ENCODE results near the gene OTOF. TPM values are rescaled to one million over a fixed set of nuclear protein-coding genes. Genes with fewer than 3 reads are reported as not detected.

The OTOF gene
- total and polyA plus RNA-seq, 2 experiments from 2014 or later, result 0.21 to 0.23 TPM

DNA sequence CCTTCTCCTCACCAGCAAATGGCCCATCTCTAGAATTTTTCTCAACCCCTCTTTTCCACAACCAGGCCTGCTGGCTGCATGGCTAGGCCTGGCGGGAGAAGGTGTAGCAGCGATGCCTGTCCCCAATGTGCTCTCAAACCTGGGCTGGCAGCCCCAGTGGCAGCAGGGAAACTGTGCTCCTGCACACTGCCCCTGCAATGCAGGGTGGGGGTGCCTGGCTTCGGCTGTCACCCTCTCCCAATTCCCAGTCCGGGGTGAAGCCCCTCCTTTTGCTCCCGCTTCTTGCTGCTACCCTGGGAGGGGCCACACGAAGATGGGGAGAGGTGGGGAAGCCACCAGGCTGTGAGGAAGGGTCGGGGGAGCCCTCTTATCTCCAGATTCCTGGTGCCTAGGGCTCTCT is 36.1 kb upstream of the OTOF start:
- Mint-ChIP-seq H3K27me3 (ENCODE audit: insufficient read depth, low read depth, poor library complexity) (peaks cover 6% of the 10 kb centered on the region), H3K4me3 (no peak overlapping the region), H3K4me1 (no peaks in the 10 kb centered on the region), H3K36me3 (ENCODE audit: low read depth) (no peaks in the 10 kb centered on the region), H3K27ac (no peak overlapping the region), H3K9me3 (no peaks in the 10 kb centered on the region)
- no peak for TF ChIP-seq EZH2phosphoT487 (IDR thresholded peaks at IDR 0.05; ENCODE audit: unreplicated experiment)
- TF ChIP-seq, protein P1, sequence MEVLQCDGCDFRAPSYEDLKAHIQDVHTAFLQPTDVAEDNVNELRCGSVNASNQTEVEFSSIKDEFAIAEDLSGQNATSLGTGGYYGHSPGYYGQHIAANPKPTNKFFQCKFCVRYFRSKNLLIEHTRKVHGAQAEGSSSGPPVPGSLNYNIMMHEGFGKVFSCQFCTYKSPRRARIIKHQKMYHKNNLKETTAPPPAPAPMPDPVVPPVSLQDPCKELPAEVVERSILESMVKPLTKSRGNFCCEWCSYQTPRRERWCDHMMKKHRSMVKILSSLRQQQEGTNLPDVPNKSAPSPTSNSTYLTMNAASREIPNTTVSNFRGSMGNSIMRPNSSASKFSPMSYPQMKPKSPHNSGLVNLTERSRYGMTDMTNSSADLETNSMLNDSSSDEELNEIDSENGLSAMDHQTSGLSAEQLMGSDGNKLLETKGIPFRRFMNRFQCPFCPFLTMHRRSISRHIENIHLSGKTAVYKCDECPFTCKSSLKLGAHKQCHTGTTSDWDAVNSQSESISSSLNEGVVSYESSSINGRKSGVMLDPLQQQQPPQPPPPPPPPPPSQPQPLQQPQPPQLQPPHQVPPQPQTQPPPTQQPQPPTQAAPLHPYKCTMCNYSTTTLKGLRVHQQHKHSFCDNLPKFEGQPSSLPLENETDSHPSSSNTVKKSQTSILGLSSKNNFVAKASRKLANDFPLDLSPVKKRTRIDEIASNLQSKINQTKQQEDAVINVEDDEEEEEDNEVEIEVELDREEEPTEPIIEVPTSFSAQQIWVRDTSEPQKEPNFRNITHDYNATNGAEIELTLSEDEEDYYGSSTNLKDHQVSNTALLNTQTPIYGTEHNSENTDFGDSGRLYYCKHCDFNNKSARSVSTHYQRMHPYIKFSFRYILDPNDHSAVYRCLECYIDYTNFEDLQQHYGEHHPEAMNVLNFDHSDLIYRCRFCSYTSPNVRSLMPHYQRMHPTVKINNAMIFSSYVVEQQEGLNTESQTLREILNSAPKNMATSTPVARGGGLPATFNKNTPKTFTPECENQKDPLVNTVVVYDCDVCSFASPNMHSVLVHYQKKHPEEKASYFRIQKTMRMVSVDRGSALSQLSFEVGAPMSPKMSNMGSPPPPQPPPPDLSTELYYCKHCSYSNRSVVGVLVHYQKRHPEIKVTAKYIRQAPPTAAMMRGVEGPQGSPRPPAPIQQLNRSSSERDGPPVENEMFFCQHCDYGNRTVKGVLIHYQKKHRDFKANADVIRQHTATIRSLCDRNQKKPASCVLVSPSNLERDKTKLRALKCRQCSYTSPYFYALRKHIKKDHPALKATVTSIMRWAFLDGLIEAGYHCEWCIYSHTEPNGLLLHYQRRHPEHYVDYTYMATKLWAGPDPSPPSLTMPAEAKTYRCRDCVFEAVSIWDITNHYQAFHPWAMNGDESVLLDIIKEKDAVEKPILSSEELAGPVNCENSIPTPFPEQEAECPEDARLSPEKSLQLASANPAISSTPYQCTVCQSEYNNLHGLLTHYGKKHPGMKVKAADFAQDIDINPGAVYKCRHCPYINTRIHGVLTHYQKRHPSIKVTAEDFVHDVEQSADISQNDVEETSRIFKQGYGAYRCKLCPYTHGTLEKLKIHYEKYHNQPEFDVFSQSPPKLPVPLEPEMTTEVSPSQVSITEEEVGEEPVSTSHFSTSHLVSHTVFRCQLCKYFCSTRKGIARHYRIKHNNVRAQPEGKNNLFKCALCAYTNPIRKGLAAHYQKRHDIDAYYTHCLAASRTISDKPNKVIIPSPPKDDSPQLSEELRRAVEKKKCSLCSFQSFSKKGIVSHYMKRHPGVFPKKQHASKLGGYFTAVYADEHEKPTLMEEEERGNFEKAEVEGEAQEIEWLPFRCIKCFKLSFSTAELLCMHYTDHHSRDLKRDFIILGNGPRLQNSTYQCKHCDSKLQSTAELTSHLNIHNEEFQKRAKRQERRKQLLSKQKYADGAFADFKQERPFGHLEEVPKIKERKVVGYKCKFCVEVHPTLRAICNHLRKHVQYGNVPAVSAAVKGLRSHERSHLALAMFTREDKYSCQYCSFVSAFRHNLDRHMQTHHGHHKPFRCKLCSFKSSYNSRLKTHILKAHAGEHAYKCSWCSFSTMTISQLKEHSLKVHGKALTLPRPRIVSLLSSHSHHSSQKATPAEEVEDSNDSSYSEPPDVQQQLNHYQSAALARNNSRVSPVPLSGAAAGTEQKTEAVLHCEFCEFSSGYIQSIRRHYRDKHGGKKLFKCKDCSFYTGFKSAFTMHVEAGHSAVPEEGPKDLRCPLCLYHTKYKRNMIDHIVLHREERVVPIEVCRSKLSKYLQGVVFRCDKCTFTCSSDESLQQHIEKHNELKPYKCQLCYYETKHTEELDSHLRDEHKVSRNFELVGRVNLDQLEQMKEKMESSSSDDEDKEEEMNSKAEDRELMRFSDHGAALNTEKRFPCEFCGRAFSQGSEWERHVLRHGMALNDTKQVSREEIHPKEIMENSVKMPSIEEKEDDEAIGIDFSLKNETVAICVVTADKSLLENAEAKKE (CRISPR knock-in tag; IDR thresholded peaks at IDR 0.05), result no peak
- TF ChIP-seq JUNB (IDR thresholded peaks at IDR 0.05; ENCODE audit: unreplicated experiment), result no peak
- no peak for TF ChIP-seq ZNF114 (CRISPR knock-in tag; IDR thresholded peaks at IDR 0.05)
- TF ChIP-seq EZH2 (IDR thresholded peaks at IDR 0.05; ENCODE audit: low read depth, unreplicated experiment), result no peak
- TF ChIP-seq ZNF331 (CRISPR knock-in tag; IDR thresholded peaks at IDR 0.05; ENCODE audit: low read depth), result no peak
- TF ChIP-seq, protein P2, sequence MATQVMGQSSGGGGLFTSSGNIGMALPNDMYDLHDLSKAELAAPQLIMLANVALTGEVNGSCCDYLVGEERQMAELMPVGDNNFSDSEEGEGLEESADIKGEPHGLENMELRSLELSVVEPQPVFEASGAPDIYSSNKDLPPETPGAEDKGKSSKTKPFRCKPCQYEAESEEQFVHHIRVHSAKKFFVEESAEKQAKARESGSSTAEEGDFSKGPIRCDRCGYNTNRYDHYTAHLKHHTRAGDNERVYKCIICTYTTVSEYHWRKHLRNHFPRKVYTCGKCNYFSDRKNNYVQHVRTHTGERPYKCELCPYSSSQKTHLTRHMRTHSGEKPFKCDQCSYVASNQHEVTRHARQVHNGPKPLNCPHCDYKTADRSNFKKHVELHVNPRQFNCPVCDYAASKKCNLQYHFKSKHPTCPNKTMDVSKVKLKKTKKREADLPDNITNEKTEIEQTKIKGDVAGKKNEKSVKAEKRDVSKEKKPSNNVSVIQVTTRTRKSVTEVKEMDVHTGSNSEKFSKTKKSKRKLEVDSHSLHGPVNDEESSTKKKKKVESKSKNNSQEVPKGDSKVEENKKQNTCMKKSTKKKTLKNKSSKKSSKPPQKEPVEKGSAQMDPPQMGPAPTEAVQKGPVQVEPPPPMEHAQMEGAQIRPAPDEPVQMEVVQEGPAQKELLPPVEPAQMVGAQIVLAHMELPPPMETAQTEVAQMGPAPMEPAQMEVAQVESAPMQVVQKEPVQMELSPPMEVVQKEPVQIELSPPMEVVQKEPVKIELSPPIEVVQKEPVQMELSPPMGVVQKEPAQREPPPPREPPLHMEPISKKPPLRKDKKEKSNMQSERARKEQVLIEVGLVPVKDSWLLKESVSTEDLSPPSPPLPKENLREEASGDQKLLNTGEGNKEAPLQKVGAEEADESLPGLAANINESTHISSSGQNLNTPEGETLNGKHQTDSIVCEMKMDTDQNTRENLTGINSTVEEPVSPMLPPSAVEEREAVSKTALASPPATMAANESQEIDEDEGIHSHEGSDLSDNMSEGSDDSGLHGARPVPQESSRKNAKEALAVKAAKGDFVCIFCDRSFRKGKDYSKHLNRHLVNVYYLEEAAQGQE (IDR thresholded peaks at IDR 0.05; ENCODE audit: unreplicated experiment), result no peak
- TF ChIP-seq, protein P3, sequence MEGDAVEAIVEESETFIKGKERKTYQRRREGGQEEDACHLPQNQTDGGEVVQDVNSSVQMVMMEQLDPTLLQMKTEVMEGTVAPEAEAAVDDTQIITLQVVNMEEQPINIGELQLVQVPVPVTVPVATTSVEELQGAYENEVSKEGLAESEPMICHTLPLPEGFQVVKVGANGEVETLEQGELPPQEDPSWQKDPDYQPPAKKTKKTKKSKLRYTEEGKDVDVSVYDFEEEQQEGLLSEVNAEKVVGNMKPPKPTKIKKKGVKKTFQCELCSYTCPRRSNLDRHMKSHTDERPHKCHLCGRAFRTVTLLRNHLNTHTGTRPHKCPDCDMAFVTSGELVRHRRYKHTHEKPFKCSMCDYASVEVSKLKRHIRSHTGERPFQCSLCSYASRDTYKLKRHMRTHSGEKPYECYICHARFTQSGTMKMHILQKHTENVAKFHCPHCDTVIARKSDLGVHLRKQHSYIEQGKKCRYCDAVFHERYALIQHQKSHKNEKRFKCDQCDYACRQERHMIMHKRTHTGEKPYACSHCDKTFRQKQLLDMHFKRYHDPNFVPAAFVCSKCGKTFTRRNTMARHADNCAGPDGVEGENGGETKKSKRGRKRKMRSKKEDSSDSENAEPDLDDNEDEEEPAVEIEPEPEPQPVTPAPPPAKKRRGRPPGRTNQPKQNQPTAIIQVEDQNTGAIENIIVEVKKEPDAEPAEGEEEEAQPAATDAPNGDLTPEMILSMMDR (conservative IDR thresholded peaks at IDR 0.05; ENCODE audit: low read depth in 2 of 2), result no peak
- no peak for TF ChIP-seq CREB1 (CRISPR knock-in tag; IDR thresholded peaks at IDR 0.05; ENCODE audit: low read depth)
- TF ChIP-seq, protein P4, sequence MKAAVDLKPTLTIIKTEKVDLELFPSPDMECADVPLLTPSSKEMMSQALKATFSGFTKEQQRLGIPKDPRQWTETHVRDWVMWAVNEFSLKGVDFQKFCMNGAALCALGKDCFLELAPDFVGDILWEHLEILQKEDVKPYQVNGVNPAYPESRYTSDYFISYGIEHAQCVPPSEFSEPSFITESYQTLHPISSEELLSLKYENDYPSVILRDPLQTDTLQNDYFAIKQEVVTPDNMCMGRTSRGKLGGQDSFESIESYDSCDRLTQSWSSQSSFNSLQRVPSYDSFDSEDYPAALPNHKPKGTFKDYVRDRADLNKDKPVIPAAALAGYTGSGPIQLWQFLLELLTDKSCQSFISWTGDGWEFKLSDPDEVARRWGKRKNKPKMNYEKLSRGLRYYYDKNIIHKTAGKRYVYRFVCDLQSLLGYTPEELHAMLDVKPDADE (IDR thresholded peaks at IDR 0.05), result no peak
- no peak for TF ChIP-seq STAT1 (IDR thresholded peaks at IDR 0.05; ENCODE audit: unreplicated experiment)
- TF ChIP-seq NANOG (IDR thresholded peaks at IDR 0.05; ENCODE audit: borderline replicate concordance), result no peak
- TF ChIP-seq POLR2AphosphoS5 (IDR thresholded peaks at IDR 0.05; ENCODE audit: low read depth), result no peak
- H3K27ac ChIP-seq (ENCODE audit: low read depth), result no peak overlapping the region
- H4K20me1 ChIP-seq (replicated peaks; ENCODE audit: insufficient read depth), result no peaks in the 10 kb centered on the region
- no peaks in the 10 kb centered on the region for H3K36me3 ChIP-seq (ENCODE audit: insufficient read depth)
- H3K9me2 ChIP-seq (ENCODE audit: insufficient read depth), result 0 out of 2 replicates have a peak, but pooled peaks cover 5% of the 10 kb centered on the region
- H3F3A ChIP-seq (replicated peaks; ENCODE audit: low read depth), result no peaks in the 10 kb centered on the region
- H3K4me3 ChIP-seq, result no peak overlapping the region
- DNase-seq (ENCODE audit: low spot score), result no peak
- ATAC-seq, result no peak; the same call in 2 of the 3 replicates
- H3K79me2 ChIP-seq (replicated peaks; ENCODE audit: insufficient read depth), result no peaks in the 10 kb centered on the region
- no peaks in the 10 kb centered on the region for H3K4me1 ChIP-seq (ENCODE audit: insufficient read depth)
- H2AFZ ChIP-seq, result no peak overlapping the region
- H3K27me3 ChIP-seq (ENCODE audit: insufficient read depth), result no peaks in the 10 kb centered on the region
- no peak overlapping the region for H3K4me2 ChIP-seq

Data from GM23338 (cell line).